ENCODE measurements around the gene KRTAP4-5.
"Not testable (repeated sequence)": the region's sequence is repeated elsewhere in the genome, so short reads cannot be mapped to it uniquely, and the experiment has no call there.

DNA sequence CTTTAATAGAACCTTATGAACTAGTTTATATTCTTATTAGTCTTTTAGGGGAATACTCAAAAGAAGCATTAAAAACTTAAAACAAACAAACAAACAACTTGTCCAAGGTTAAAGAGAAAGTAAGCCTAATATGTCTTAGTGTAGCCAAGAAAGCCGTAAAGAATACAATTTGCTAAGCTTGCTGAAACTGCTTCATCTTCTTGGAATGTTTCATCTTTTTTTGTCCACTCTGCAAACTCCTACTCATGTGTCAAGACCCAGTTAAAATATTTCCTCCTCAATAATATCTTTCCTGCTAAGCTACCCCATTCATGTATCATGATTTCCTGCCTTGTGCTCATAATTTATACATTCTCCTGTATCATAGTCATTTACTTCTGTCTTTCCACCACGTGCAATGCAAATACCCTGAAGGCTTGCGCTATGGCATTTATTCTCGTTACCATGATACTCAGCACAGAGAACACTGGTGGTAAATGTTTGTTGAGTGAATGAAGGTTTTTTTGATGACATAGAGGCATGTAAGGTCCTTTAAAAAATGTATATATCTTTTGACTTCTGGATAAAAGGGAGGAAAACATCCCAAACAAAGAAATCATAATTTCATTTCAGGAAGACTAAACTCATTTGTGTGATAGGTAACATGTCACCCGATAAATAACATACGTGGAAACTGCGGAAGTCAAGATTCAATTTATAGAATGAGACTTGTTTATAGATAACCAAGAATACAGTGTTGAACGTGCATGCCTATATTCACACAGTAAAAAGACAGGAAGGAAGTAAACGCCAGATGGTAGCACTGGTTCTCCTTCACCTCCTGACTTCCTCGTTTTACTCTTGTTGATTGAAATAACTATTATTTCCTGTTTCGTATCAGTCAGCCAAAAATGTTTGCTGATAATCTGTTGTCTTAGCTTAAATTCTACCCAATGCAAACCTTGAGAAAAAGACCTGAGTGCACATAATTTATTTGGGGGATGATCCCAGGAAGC, 29.6 kb downstream of the KRTAP4-5 start:
- not testable (repeated sequence) for TF ChIP-seq POLR2AphosphoS5, CTCF (IDR thresholded peaks at IDR 0.05)

Data from prostate gland (tissue), 2 donors.